ENCODE results near the gene GAD1.

- TF ChIP-seq CTCF (conservative IDR thresholded peaks at IDR 0.05; ENCODE audit: low read length) (no peak), EZH2phosphoT487 (IDR thresholded peaks at IDR 0.05; ENCODE audit: borderline replicate concordance, low read depth, low read length) (no peak)
These were observed 2.2 kb downstream of the GAD1 start for GRCh38 chr2:170818752-170819470.

Data from OCI-LY7 (cell line).